ENCODE data around the gene BMAL1.

DNA sequence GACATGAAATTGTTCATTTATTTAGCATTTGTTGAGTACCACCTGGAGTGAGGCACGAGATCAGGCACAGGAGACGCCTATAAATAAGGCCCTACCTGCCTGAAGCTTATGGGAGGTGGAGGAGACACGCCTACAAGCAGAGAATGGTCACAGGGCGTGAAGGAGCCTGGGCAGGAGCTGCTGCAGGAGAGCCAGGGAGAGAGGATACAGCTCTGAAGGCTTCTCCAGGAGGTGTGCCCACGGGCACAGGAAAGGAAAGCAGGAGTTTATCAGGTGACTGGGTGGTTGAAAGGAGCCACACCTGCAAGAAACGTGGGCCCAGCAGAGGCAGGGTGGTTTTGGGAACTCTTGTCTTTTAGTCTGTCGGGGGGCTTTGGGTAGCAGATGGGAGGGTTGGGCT, 70.3 kb downstream of the BMAL1 start:
- TF ChIP-seq, protein P1, sequence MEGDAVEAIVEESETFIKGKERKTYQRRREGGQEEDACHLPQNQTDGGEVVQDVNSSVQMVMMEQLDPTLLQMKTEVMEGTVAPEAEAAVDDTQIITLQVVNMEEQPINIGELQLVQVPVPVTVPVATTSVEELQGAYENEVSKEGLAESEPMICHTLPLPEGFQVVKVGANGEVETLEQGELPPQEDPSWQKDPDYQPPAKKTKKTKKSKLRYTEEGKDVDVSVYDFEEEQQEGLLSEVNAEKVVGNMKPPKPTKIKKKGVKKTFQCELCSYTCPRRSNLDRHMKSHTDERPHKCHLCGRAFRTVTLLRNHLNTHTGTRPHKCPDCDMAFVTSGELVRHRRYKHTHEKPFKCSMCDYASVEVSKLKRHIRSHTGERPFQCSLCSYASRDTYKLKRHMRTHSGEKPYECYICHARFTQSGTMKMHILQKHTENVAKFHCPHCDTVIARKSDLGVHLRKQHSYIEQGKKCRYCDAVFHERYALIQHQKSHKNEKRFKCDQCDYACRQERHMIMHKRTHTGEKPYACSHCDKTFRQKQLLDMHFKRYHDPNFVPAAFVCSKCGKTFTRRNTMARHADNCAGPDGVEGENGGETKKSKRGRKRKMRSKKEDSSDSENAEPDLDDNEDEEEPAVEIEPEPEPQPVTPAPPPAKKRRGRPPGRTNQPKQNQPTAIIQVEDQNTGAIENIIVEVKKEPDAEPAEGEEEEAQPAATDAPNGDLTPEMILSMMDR (IDR thresholded peaks at IDR 0.05) = no peak
- no peak for TF ChIP-seq EZH2 (IDR thresholded peaks at IDR 0.05)

All from neural progenitor cell (in vitro differentiated cells).